SKM-1 treated with dmso at 0.1 percent for 144 hours (cell line): Measurements from ENCODE around the gene ACAN.

ENCODE experiments used
- DNase-seq: peaks from one replicate; lab custom pipeline; 2025; ENCODE audit not compliant: unreplicated experiment; lab: John Stamatoyannopoulos, UW

The ACAN gene

GRCh38 chr15:88876573-88876972 lies 73.3 kb downstream of the ACAN start:
- no peak for DNase-seq

- no peak for DNase-seq
These were observed 74.2 kb downstream of the ACAN start for GRCh38 chr15:88877415-88877814.

DNA sequence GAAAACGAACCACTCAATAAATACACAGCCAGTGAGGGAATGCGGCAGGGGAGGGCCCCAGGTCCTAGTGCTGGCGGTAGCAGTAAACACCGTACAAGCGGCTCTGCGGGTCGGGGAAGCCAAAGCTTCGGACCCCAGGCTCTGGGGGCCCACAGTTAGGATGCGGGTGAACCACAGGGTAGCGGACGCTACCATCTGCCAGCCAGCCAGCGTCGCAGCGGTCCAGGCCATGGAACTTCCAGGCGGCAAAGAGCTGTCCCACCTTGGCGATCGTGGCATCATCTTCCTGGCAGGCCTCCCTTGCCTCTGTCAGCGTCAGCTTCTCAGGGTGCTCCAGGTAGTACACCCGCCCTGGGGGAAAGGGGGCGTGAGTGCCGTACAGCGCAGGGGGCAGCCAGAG lies 74.7 kb downstream of the ACAN start:
- no peak for DNase-seq

GRCh38 chr15:88878720-88879184 lies 75.5 kb downstream of the ACAN start:
- DNase-seq, result peak; percentile 29

- DNase-seq, result no peak
These were observed 77.9 kb downstream of the ACAN start for GRCh38 chr15:88880944-88881740.

DNA sequence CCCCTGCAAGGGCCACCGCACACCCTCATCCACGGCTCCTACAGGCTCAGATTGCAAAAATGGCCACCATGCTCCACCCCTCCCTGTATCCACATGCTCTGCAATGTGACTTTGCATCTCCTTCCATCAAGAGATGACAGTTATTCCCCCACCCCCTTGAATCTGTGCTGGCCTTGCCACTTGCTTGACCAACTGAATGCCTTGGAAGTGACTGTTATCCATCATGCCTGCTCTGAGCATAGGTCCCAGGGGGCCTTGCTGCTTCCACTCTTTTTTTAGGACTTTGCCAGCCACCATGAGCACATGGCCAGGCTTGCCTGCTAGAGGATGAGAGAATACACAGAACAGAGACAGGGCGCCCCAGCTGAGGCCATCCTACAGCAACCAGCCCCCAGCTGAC lies 78.5 kb downstream of the ACAN start:
- DNase-seq, result no peak

DNA sequence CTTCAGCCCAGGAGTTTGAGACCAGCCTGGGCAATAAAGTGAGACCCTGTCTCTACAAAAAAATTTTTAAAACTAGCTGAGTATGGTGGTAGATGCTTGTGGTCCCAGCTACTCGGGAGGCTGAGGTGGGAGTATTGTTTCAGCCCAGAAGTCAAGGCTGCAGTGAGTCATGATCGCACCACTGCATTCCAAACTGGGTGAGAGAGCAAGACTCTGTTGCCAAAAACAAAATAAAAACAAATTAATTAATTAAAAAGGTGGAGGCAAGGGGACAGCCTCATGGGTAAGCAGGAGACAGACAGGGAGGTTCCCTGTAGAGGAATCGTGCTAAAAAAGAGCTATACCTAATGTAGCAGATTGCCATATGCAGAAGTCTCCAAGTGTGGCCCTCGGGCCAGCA lies 79.5 kb downstream of the ACAN start:
- DNase-seq, result no peak

GRCh38 chr15:88887068-88887580 lies 83.9 kb downstream of the ACAN start:
- DNase-seq, result no peak

DNA sequence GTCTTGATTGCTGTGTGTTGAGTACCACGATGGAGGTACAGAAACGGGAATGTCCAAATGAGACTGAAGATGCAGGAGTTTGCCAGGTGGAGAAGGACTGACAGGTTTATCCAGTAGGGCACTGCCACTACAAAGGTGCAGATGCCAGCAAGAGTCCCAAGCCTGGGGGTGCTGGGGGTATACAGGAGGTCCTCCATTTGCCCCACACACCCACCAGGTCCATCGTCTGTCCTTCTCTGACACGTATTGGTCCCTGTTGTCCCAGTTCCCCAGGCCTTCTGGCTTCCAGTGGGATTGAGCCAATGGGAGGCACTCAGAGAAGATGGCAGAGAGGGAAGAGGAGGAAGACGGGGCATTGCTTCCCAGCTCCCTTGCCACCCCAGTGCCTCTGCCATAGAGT lies 85.5 kb downstream of the ACAN start:
- no peak for DNase-seq

DNA sequence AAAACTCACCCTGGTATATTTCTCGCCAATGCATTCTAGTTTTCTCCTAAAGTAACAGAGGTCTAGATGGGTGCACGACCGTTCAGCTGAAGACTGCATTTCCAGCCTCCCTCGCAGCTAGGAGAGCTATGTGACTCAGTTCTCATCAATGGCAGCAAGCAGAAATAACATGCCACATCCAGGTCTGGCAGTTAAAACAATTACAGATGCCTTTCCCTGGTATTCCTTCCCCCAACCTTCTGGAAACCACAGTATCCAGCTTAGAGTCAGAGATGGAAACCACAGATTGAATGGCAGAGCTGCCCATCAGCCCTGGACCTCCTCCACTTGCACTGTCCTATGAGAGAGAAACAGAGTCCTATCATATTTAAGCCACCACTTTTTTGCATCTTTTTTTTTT lies 87.3 kb downstream of the ACAN start:
- no peak for DNase-seq

DNA sequence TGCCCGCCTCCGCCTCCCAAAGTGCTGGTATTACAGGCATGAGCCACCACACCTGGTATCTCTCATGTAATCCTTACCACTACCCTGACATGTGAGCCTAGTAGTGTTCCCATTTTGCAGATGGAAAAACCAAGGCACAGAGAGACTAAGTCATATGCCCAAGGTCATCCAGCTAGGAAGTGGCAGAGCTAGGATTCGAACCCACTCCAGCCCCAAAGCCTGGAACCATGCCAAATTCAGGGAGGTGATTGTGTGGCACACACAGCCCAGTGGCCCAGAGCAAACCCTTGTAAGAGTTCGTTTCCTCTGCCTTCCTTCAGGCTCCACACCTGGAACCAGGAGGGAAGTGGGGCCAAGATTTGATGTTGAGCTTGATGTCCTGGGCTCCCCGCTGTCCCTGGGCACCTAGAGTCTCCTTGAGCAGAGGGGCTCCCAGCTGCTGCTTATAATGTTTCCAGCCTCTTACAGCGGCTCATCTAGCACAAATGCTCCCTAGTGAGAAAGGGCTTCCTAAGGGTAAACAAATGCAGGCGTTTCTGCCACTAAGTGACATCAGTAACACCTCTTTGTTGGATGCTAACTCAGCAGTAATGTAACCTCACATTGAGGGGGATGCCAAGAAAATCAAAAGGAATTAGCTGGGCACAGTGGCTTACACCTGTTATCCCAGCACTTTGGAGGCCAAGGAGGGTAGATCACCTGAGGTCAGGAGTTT lies 88.5 kb downstream of the ACAN start:
- no peak for DNase-seq

GRCh38 chr15:88894348-88894818 lies 91.1 kb downstream of the ACAN start:
- no peak for DNase-seq

- no peak for DNase-seq
These were observed 91.9 kb downstream of the ACAN start, which contains the start of gene HAPLN3 for GRCh38 chr15:88894819-88895767. TSS of gene HAPLN3 (minus strand) at chr15:88895544. CDS start at chr15:88887298, 8,246 bp downstream.

- DNase-seq, result no peak
These were observed 93.2 kb downstream of the ACAN start for GRCh38 chr15:88896333-88897033.

DNA sequence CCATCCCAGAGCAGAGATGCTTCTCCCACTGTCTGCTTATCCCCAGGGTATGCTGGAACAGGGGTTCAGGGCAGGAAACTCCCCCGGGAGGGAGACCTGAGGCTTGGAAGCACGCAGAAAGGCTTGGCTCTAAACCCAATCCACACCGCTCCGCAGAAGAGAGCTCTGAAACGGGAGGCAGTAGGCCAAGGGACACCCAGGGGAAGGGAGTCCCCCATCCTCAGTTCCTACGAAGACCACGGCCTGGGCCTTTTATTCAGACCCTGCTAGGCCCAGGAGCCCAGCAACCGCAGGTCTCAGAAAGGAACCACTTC lies 93.9 kb downstream of the ACAN start:
- DNase-seq, result no peak

DNA sequence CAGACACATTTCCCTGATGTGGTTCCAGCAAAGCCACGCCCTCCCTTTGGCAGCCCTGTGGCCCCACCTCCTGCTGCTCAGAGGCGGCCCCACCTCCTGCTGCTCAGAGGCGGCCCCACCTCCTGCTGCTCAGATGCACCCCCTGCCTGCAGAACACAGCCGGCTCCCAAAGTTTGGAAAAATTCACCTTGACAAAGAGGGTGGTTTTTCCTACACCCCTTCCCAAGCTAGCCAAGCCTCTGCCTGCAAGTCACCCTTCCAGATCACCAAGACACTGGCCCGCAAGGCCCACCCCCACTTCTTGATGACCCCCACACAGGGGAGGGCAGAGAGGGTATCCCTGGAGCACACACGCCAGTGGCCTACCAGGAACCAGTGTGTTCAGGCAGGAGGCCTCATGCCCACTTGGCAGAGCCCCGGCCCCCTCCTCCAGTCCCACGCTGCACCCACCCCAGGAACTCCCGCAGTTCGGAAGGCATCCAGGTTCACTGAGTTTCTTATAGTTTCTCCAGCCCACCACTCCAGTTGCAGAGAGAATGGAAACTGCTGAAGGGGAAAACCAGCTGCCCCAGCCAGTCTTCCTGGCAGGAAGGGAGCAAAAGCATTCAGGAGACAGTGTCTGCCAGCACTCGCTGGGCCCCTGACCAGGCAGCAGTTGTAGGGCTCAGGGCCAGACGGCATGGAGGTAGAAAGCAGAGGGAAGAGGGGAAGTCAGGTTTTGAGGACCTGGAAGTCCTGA lies 94.4 kb downstream of the ACAN start:
- peak; percentile 60 for DNase-seq

DNA sequence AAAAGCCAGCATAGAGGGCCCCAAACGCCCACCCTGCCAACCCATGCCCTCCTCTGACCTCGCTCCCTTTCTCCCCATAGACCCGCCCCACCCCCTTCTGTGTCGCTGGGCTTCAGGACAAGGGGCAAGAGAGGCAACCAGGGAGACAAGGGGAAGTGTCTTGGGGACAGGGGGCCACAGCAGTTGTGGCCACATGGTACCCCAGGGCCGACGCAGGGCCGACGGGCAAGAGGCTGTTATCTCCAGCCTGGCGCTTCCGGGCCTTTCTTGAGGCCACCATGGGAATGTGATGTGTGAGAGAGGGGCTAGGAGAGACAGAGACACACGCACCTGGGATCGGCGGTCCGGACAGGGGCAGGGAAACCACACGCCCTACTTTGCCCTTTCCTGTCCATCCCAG lies 95.5 kb downstream of the ACAN start:
- DNase-seq, result no peak

- no peak for DNase-seq
These were observed 96.0 kb downstream of the ACAN start for GRCh38 chr15:88899251-88899650.

- no peak for DNase-seq
These were observed 97.2 kb downstream of the ACAN start for GRCh38 chr15:88900309-88900981.
